Measurements from ENCODE around the gene ARL14EP.

The ARL14EP gene

GRCh38 chr11:30381879-30382278 is 59.0 kb downstream of the ARL14EP start:
- no peak for TF ChIP-seq CTCF (IDR thresholded peaks at IDR 0.05; ENCODE audit: insufficient read depth, low read depth, low read length, missing control alignments)
- DNase-seq (ENCODE audit: low read depth): no peak

More at GRCh38 chr11:30381879-30382278, 59.0 kb downstream of the ARL14EP start:
- H3K4me3 ChIP-seq (ENCODE audit: low read depth, low read length): no peak overlapping the region
